GM10248 (cell line): ENCODE data around the gene PKIB.

Experiments
- CTCF ChIA-PET: fragments of 300-600 bp; sonication (Branson Sonifier 250); formaldehyde crosslinking; extraction: SDS; loops from one replicate; lab custom pipeline; 2021; ENCODE audit warnings: antibody characterized with exemption; lab: Yijun Ruan, JAX
- POLR2A ChIA-PET: fragments of 350-650 bp; sonication (Branson Sonifier 250); formaldehyde crosslinking; extraction: SDS; loops from one replicate; lab custom pipeline; 2020; ENCODE audit warnings: antibody characterized with exemption; lab: Yijun Ruan, JAX
- DNase-seq: peaks from one replicate; pipeline ENCODE4 v3.0.0; 2012; ENCODE audit errors: extremely low spot score
- CTCF ChIP-seq: IDR thresholded peaks from 2 replicates; pipeline ENCODE4 v1.5.1; 2012; ENCODE audit warnings: mild to moderate bottlenecking, low read depth; ENCODE audit errors: extremely low read depth, missing control alignments, control extremely low read depth

Gene PKIB

DNA sequence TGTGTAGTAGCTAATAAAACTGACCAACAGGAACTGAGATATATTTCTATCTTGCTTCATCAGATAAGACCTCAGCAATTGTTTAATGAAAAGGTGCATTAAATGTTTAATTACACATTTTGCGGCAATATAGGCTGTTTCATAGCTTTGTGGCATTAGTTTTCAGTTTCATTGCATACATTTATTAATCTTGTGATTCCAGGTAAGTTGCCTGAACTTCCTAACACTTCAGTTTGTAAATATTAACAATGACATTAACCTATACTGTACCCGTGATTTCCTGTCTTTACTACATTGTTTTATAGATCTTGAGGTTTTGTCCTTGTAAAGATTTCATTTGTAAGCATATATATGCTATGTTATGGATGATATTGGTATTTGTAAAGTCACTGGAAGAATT, 66.5 kb downstream of the PKIB start:
- DNase-seq = no peak
- POLR2A ChIA-PET = no interaction called here
- no peak for TF ChIP-seq CTCF
- CTCF ChIA-PET = interaction anchor here (1.0 to 1.4 kb wide), 3 partner anchors 12 to 19 kb away, joined by 3 read pairs; no protein-coding TSS in a partner anchor

DNA sequence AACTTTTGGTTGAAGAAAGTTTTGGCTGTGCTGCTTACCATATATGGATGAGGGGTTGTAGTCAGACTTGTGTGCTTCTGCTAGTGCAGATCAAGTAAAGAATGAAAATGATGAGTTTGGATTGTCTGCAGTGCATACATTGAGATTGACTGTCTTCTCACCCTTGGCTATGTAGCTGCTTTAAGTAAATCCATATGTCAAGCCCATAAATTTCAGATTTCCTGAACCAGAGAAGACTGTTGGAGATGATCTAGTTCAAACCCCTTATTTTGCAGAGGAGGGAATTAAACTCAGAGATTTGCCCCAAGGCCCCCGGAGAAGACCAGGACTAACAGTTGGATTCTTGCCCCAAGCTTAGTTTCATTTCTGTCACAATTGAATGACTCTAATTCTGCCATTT, 67.2 kb downstream of the PKIB start:
- CTCF ChIA-PET = interaction anchor here (1.0 to 1.4 kb wide), 3 partner anchors 13 to 19 kb away, joined by 3 read pairs; no protein-coding TSS in a partner anchor

DNA sequence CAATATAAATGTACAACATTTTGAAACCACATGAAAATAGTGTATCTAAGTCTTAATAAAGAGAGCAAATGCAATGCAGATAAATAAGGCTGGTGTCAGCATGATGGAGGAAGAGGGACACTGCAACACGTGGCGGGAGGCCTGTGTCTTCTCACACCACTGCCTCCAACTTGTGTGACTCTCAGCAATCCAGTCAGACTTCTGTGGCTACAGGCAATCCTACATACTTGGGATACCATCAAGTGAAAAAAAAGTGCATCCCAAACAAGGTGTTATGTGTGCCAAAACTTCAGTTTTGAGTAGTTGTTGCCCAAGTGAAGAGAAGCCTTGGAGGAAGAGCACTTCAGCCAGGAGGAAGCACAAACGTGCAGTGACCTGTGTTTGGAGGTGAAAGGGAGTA, 68.6 kb downstream of the PKIB start:
- ChIA-PET CTCF (no interaction called here), POLR2A (no interaction called here)
- DNase-seq = no peak
- no peak for TF ChIP-seq CTCF

More for the DNA sequence above, 67.2 kb downstream of the PKIB start:
- POLR2A ChIA-PET = no interaction called here
- DNase-seq = no peak
- no peak for TF ChIP-seq CTCF

DNA sequence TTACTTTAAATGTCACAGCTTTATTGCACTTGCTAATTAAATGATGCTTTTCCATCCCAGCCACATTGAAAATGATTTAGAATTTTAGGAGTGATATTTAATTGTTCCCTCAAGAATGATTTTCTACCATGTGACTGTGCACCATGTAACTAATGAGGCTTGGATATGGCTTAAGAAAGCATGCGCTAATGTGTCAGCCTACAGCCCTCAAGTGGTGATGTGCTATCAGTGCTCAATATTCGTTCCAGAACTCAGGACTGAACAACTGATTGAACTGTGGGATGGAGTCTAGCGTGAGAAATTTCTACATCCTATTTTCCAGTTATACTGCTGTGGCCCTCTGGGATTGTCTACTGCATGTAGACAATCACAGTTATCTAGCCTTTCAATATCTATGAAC, 71.5 kb downstream of the PKIB start:
- ChIA-PET POLR2A (no interaction called here), CTCF (no interaction called here)
- no peak for DNase-seq
- no peak for TF ChIP-seq CTCF

GRCh38 chr6:122683989-122684651, 73.9 kb downstream of the PKIB start:
- no peak for DNase-seq
- ChIA-PET POLR2A (no interaction called here), CTCF (interaction anchor here (1.5 to 3.5 kb wide), 2 partner anchors 9 to 11 kb away, joined by 3 to 13 read pairs; no protein-coding TSS in a partner anchor)
- TF ChIP-seq CTCF = no peak

GRCh38 chr6:122692175-122692598, 82.0 kb downstream of the PKIB start:
- DNase-seq = no peak
- TF ChIP-seq CTCF = no peak
- CTCF ChIA-PET = no interaction called here
- POLR2A ChIA-PET = no interaction called here
